Activated naive CD4-positive, alpha-beta T cell (primary cell): ENCODE results near the gene TNMD.
"Not testable (repeated sequence)": the region's sequence is repeated elsewhere in the genome, so short reads cannot be mapped to it uniquely, and the experiment has no call there.

Experiments used
- DNase-seq, 4 experiments: peaks; one replicate each; lab custom pipeline; 2025; lab: John Stamatoyannopoulos, UW

The TNMD gene

DNA sequence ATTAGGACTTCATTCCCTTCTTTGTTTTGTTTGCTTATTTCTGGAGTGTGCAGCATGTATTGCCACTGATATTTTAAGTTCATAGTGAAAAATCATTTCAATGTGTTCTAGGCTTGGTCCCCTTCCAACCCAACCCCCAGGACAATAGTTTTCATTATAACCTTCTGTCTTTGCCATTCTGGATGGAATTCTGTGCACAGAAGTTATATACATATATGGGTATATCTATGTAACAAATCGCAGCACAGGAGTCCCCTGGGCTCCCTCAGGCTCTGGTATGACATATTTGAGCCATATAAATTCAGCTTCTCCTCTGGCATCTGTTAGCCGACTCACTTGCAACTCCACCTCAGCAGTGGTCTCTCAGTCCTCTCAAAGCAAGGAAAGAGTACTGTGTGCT is at the start of gene TNMD:
Gene TNMD, plus strand, starts transcription at position 326 of the 400 bp plus-strand sequence. CDS start 83 bp downstream, outside the sequence.
- DNase-seq: no peak

- not testable (repeated sequence) for DNase-seq
Observed at GRCh38 chrX:100565534-100565933, 19.2 kb upstream of the TNMD start.

DNA sequence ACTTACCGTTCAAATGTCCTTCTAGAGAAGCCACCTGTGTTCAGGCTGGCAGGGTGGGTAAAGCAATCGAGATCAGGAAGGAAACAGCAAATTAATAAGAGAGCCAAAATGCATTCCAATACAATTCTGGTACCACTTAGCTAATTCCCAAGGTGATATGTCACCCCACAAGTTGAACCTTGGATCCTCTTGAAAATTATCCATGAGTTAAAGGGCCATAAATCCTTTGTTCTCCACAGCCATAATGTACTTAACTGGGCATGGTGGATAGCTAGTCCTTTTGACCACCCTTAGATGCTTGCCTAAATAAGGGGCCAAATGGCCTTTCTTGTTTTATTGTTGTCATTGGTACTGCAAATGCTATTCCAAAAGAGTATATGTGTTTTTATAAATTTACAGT is 2.0 kb downstream of the TNMD start:
- DNase-seq: no peak

DNA sequence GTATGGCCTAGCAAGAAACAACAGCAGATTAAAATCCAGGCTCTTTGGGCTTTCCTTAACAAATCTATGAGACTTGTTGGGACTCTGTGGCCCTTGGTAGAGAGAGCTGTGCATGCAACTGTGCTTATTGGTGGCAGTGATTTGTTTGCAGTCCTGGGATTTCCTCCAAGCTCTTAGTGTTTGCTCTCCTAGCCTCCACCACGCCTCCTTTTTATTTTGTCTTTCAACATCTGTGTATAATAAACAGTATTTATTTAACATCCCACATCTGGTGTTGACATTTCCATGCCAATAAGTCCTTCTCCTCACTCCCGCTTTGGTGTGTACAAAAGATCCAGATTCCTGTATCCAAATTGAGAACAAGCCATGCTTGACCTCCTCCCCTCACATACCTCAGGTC is 3.1 kb downstream of the TNMD start:
- DNase-seq: no peak

- no peak for DNase-seq
Observed at GRCh38 chrX:100591256-100592051, 6.7 kb downstream of the TNMD start.

DNA sequence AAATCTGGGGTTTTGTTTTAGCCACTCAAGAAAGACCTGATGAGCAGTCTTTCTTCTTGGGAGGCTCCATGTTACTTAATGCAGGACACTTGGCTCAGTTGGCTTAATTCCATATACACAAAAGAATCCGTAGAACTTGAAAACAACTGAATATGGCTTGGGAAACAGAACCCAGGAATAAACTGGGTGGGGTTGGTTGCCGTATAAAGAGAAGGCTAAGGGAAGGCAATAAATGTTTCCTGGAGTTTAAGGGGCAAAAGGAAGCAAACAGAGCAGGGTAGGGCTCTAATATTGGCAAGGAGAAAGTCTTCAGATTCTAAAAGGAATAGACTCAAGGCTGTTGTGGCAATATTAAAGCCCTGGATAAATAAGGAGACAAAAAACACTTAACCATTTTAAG is 8.4 kb downstream of the TNMD start:
- DNase-seq: no peak

- no peak for DNase-seq
Observed at GRCh38 chrX:100593581-100593980, 8.8 kb downstream of the TNMD start.

- no peak for DNase-seq
Observed at GRCh38 chrX:100596601-100597000, 11.9 kb downstream of the TNMD start.

GRCh38 chrX:100599456-100599855 is 14.7 kb downstream of the TNMD start:
- no peak for DNase-seq

GRCh38 chrX:100600340-100600739 is 15.6 kb downstream of the TNMD start:
- DNase-seq: no peak

DNA sequence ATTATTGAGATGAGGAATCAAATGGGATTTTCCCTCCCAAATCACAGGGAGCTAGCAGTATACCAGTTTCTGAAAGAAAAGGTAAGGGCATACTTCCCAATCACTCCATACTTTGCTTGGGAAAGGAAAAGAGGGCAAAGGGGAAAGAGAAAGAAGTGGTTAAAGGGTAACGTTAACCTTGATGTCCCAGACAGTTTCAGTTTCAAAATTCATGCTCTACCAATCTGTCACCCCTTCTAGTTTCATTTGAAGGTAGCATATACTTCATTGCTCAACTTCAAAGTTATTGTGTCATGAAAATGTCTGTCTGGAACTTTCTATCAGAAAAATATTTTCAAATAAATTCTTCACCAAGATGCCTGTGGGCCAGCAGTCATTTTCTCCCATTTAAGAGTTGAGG is 16.0 kb downstream of the TNMD start:
- DNase-seq: no peak

DNA sequence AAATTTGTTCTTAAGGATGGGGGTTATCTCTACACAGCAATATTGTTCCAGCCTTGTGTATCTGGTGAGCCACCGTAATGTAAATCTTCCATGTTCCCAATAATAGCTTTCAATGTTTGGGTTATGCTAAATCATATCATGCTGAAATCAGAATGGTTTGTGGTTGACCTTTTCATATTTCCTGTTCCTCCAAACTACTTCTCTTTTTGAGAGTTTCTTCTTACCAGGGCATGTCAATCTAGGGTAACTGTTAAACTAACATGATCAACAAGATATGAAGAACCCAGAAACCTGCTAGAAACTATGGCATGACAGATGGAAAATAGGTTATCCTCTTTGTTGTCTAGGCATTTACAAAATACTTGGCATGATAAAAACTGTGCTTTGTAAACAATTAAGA is 22.0 kb downstream of the TNMD start:
- DNase-seq: no peak

DNA sequence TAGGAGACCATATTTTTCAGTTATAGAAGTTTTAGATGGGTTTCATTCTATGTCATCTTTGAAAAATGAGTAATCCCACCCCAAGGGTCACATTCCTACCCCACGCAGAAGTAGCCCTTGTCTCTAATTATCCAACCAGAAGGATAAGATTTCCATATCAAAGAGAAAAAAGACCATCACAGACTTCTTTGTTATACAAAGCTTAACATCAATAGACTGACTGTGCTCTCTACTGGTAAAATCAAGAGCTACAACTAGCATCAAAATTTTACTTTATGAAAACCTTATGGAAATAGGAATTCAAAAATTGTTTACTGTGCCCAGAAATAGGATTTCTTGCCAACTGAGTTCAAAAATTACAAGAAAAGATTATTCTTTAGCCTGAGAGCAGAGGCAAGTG is 24.9 kb downstream of the TNMD start:
- DNase-seq: no peak

DNA sequence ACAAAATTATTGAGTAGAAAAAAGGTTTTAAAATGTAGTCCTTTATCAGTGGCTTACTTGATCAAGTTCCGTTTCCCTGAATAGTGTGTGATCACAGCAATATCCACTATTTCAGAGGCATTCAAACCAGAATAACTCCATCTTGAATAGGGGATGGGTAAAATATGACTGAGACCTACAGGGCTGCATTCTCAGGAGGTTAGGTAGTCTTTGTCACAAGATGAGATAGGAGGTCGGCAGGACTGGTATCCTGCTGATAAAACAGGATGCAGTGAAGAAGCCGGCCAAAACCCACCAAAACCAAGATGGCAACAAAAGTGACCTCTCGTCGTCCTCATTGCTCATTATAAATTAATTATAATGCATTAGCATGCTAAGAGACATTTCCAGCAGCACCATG is 27.2 kb downstream of the TNMD start:
- DNase-seq: no peak

- no peak for DNase-seq
Observed at GRCh38 chrX:100615005-100615404, 30.3 kb downstream of the TNMD start.

DNA sequence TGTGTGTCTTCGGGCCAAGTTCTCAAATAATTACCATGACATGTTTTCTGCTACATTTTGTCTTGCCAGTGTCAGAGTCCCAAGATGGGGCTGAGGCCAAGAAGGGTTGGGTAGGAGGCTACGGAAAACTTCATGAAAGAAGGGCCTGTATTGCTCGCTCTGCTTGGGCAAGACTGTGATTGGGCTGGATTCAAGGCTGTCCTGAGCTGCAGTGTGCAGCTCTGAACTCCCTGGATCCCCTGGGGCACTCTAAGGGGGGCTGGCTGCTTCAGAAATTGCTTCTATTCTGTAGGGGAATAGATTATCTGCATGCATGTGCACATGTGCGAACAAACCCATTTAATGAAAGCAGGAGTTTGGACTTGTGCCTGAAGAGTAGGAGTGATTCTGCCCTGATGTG is 38.3 kb downstream of the TNMD start:
- DNase-seq: no peak

DNA sequence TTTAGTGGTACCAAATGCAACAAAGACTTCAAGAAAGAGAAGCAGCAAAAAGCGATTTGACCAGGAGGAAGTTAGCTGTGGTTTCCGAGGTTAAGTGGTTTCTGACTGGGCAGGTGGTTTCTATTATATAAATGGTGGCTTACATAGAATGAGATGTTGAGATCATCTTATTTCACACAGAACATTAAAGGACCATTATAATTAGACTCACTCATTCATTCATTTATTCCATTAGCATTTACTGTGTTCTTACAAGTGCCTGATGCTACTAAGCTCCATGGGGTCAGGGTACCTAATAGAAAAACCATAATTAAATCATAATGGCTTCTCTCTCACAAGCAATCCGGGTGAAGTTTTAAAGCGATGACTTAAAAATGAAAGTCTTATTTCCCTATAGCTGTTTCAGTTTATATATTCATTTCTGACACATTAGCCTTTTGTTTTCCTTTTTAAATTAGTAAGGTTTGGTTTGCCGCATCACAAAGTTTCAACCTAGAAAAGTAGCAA is 41.3 kb downstream of the TNMD start:
- DNase-seq: no peak

DNA sequence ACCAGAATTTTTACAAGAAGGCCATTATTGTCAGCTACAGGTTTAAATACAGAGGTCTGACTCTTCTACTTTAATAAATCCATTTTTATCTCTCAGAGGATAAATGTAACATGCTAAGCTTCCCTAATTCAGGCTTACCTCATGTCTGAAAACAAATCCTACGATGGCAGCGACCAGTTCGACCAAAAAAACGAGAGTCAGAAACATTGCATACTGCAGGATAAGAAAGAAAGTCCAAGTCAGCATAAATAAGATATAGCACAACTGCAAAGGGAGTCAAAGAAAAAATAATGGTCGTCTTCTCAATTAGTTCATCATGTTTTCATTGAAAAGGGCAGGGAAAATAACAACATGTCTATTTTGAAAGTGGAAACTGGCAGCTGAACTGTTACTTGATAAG is 50.3 kb downstream of the TNMD start:
- no peak for DNase-seq

- DNase-seq: no peak
Observed at GRCh38 chrX:100635989-100636320, 51.2 kb downstream of the TNMD start.

DNA sequence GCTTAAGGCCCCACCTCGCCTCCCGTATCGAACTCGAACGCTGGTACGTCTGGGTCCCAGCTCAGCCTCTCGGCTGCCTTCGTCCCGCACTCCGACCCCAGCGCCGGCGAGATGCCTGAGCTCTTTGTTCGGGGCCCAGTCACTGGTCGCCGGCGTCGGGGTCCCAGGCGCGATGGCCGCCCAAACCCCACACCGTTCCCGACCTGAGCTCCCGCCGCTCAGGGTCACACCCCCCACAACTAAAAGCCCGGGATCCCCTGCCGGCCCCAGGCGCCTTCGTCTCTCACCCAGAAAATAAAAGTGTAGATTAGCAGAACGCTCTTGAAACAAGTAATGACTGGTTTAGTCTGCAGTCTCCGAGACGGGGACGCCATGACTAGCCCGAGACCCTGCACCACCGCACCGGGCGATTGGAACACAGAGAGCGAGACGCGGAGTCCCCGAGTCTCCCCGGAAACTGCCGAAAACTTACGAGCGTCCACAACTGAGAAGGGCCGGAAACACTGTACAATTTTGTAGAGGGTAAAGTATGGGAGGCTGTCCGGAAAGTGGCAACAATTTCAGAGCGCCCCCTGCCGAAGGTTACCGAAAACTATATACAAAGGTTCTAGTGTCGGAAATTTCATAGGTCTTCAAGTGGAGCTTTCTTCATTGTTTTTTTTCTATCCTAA is 51.7 kb downstream of the TNMD start, which contains the start of gene TSPAN6:
Gene TSPAN6, minus strand, starts transcription at position 486 of the 671 bp plus-strand sequence. Its CDS starts 112 bp downstream, at position 374.
- peak; percentile 12 to 68 (median 54) for DNase-seq

DNA sequence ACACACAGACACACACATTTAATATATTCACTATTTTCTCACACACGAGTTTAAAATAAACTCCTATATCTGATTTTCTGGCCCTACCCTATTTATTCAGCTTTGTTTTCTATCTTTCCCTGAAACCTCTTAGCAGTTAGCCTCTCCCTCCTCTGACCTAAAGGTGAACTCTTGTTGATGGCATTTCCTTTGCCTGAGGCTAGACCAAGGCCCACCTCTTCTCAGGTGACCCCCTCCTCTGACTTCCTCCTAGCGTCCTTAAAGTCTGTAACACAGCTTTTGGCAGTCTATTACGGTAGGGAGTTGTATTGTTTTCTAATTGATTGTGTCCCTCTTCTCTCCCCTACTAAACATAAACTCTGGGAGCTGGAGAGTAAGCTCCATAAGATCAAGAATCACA is 57.6 kb downstream of the TNMD start:
- DNase-seq: no peak

DNA sequence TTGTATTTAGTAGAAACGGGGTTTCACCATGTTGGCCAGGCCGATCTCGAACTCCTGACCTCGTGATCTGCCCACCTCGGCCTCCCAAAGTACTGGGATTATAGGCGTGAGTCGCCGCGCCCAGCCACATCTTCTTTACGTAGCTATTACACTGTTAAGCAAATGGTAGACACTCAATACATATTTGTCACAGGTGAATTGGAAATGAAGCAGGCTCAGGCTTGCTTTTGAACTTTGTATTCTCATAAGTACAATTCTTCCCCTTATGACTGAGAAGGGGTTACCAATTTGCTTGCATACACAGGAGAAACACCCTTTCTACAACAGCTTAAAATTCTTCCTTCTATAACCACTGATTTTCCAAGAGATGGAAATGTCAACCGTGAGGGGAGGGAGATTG is 58.5 kb downstream of the TNMD start:
- no peak for DNase-seq
